Activated CD4-positive, alpha-beta T cell treated with anti-CD3 and anti-CD28 coated beads for 4 hours (primary cell): ENCODE measurements around the gene WNK1.

Source experiments
- DNase-seq, 2 donors: peaks; one replicate each; pipeline ENCODE4 v3.0.0-alpha.2; 2020

WNK1 gene

GRCh38 chr12:867905-868304 is 115.5 kb downstream of the WNK1 start:
- no peak for DNase-seq

GRCh38 chr12:868722-869121 is 116.3 kb downstream of the WNK1 start:
- no peak for DNase-seq

DNA sequence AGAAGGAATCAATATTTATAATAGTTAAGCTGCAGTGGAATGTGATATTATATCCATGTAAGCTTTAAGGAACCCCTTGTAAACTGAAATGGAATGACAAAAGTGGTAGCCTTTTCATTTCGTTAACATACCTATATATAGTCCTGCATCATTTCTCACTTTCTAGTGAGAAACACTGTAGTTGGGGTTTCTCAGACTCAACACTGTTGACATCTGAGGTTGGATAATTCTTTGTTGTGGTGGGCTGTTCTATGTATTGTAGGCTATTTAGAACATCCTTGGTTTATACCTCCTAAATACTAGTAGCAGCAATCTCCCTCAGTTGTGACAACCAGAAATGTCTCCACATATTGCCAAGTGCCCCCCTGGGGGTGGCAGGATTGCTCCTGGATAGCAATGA is 118.0 kb downstream of the WNK1 start:
- no peak for DNase-seq

GRCh38 chr12:873954-874353 is 121.6 kb downstream of the WNK1 start:
- DNase-seq = no peak

DNA sequence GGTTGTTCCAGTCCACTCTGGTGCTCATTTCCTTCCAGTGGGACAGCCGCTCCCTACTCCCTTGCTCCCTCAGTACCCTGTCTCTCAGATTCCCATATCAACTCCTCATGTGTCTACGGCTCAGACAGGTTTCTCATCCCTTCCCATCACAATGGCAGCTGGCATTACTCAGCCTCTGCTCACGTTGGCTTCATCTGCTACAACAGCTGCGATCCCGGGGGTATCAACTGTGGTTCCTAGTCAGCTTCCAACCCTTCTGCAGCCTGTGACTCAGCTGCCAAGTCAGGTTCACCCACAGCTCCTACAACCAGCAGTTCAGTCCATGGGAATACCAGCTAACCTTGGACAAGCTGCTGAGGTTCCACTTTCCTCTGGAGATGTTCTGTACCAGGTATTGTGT is 127.3 kb downstream of the WNK1 start:
- DNase-seq = no peak

DNA sequence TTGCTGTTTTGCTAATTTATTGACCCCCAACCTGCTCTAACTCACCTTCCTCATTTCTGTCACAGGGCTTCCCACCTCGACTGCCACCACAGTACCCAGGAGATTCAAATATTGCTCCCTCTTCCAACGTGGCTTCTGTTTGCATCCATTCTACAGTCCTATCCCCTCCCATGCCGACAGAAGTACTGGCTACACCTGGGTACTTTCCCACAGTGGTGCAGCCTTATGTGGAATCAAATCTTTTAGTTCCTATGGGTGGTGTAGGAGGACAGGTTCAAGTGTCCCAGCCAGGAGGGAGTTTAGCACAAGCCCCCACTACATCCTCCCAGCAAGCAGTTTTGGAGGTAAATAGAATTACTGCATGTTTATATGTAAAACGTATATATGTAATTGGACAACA is 128.3 kb downstream of the WNK1 start:
- no peak for DNase-seq

DNA sequence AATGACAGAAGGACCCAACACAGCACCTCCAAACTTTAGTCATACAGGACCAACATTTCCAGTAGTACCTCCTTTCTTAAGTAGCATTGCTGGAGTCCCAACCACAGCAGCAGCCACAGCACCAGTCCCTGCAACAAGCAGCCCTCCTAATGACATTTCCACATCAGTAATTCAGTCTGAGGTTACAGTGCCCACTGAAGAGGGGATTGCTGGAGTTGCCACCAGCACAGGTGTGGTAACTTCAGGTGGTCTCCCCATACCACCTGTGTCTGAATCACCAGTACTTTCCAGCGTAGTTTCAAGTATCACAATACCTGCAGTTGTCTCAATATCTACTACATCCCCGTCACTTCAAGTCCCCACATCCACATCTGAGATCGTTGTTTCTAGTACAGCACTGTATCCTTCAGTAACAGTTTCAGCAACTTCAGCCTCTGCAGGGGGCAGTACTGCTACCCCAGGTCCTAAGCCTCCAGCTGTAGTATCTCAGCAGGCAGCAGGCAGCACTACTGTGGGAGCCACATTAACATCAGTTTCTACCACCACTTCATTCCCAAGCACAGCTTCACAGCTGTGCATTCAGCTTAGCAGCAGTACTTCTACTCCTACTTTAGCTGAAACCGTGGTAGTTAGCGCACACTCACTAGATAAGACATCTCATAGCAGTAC is 132.5 kb downstream of the WNK1 start:
- no peak for DNase-seq

- no peak for DNase-seq
Measured at GRCh38 chr12:885701-886100, 133.3 kb downstream of the WNK1 start.

- no peak for DNase-seq
Measured at GRCh38 chr12:886206-886605, 133.8 kb downstream of the WNK1 start.

DNA sequence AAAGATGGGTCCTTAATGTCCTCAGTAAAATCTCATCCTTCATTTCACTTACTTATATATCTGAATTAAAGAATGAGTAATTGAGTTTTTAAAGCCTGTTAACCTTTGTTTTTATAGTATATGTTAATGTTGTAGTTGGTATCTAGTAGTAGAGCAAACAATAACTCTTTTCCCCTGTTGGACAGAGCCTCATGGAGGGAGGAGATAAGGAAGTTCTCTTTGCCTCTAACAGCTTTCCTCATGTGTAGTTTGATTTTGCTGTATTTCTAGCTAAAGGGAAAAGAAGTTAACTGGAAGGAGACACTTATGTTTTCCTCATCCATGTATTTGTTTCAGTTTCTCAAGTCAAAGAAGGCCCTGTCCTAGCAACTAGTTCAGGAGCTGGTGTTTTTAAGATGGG is 141.8 kb downstream of the WNK1 start:
- DNase-seq = no peak

GRCh38 chr12:896031-896430 is 143.7 kb downstream of the WNK1 start:
- DNase-seq = no peak

- no peak for DNase-seq
Measured at GRCh38 chr12:897386-897785, 145.0 kb downstream of the WNK1 start.

DNA sequence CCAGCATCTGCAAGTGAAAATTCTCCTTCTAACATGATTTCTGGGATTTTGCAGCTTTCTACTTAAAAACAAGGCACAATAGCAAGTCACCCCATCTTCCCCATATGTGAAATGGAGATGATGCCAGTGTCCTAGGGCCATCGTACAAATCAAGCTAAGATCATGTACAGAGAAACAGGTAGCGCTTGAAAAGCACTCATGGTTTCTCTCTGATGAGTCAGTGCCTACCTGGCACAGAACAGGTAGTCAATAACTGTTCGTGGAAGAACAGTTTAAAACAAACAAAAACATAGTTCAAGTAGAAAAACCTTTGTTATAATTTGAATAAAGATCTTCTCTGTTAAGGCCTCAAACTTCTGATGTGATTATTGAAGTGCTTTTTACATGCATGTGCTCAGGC is 150.2 kb downstream of the WNK1 start:
- no peak for DNase-seq

DNA sequence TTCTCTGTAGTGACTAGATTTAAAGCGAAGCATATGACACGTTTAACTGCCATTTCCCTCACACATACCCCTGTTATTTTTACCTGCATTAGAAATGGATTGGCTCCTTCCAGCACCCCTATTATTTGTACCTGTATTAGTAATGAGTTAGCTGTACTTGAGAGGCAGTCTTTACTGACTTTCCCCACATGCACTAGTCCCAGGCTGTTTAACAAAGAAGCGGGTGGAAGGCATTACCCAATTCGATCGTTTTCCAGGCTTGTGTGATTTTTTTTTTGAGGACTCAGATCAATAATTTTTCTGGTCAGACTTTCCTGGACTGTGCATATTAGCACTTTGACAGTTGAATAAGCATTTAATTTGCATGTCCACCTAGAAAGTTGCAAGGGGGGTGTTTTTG is 150.7 kb downstream of the WNK1 start:
- DNase-seq = no peak

DNA sequence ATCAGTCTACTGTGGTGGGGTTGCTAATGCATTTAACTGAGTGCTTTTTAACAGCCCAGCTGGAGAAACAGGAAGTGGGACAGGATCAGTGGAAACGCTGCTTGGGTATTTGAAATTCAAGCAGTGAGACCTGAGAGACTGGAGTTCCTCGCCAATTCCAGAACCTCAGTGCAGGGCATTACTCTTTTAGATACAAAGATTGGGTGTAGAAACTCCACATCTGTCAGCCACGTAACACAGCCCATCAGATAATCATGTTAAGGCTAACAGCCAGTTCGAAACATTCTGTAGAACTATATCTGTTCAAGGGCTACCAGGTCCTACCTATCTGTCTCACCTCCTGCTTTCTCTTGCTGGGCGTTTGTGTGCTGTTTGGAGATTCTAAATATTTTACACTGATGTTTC is 151.6 kb downstream of the WNK1 start:
- DNase-seq = no peak

DNA sequence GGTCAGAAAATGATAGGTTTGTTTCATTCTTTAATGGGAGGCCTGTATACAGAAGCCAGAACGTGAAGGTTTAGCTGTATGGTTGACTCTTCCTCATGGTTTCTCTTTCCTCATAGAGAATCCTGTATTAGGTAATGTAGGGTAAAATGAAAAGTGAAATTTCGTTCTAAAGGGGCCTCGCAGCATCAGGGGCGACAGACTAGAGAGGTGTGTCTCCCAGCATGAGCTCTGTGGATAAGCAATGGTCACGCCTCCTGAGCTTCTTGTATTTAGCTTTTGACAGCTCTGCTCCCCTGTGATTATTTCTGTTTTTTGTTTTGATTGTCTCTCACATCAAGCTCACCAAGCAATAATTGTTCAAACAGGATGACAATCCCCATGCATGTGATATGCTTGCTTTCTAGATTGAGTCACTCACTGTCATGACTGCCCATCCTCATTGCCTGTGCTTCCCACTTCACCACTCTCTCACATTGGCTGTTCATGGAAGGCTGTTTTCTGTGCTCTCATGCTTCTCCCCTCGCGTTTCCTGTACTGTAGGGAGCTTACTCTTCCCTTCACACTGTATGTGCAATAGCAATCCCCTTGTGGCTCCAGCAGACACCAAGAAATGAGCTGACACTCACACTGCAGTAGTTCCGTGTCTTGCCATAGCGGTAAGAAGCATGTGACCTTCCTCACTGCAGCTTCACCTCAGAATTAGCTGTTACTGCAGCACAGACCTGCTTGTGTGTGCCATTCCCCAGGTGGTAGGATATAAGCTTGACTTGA is 153.1 kb downstream of the WNK1 start:
- DNase-seq = no peak

DNA sequence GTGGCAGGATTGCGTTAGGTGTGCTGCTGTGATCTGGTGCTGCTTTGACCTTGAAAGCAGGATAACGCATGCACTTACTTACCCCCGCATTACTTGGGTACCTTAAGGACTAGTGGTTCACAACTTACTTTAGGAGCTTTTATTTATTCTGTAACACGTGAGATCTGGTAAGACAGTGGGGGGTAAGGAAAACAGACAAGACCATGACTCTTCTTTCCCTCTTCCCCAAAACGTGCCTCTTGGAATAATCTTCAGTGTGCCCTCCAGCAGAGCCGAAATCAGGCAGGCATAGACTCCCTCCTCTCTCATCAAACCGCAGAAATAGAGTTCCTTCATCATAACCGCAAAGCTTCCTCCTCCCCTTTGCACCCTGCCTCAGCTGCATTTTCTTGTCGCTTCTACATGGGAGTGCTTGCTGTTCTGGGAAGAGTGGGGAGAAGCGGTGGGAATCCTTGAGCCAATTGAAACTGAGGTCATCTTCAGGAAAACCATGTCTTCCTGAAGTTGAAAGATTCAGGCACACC is 153.7 kb downstream of the WNK1 start:
- no peak for DNase-seq

DNA sequence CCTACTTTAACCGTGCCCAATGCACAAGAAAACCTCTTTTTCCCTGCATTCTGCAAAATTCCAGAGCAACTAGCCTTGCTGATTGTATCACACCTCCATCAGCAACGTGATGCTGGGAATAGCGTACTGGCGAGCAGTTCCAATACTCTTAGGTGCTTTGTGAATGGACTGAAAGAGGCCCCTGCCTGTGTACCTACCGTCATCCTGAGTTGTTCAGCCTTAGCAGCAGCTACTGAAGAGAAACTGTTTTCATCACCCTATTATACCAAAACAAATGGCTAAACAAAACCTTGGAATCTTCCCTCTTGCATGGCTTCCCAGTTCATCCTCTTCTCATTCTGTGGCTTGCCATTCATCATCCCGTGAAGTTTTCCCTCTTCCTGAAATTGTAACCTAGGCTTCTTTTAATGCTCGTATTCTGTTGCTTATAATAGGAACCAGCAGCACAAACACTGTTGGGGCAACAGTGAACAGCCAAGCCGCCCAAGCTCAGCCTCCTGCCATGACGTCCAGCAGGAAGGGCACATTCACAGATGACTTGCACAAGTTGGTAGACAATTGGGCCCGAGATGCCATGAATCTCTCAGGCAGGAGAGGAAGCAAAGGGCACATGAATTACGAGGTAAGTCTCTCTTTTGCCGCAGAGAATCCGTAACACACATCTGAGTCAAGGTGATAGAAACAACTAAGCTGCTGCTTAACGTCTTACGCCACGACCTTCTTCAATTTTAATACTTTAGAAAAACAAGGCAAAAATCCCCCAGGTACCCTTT is 155.2 kb downstream of the WNK1 start:
- DNase-seq = no peak

- no peak for DNase-seq
Measured at GRCh38 chr12:909861-910260, 157.5 kb downstream of the WNK1 start.

GRCh38 chr12:910416-910815 is 158.0 kb downstream of the WNK1 start:
- DNase-seq = no peak

DNA sequence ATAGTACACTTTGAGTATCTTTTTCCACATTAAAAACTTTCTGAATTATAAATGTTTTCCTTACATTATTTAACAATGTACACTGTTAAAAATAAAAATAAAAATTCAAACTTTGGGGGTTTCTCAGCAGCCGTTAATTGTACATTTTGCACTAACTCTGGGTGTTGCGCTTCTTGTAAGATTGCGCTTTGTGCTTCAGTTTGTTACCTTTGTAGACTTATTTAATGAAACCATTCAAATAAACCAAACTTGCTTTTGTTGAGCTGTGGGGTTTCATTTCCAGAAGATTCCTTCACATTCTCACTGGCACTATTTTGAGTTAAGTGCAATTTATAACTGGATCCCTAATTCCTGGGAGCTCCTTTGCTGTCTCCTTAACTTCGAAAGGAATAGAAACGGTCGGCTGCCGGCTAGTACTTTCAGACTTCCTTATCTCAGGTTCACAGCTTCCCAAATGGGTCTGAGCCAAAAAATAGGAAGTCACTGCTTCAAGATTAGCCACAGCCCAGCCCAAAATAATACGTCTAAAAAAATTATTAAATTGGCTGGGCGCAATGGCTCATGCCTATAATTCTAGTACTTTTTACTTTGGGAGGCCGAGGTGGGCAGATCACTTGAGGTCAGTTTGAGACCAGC is 158.9 kb downstream of the WNK1 start:
- no peak for DNase-seq

DNA sequence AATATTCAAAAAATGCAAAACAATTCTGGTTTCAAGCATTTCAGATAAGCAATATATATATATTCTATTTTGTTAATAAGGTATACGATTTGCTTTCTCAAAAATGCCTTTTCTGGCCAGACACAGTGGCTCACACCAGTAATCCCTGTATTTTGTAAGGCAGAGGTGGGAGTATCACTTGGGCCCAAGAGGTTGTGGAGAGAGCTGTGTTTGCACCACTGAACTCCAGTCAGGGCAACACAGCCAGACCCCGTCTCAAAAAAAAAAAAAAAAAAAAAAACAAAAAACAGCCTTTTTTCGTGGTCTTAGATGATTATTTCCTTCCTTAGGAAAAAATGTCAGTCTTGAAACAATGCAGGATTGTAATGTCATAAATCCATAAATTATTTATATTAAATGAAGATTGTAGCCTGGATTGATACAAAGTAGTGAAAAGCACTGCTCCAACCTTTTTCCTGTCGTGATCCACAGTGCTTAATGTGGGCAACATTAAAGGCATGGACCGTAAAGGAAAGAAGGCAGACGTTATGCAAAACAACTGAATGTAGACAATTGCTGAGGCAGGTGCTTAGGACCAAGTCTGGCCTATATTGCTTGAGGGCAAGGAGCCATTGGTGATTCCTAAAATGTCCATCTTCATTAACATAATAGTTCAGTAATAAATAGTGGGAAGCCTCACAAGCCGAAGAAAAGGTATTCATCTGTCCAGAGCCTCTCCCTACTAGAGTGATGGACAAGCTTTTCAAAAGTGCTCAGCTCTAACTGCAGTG is 160.3 kb downstream of the WNK1 start:
- no peak for DNase-seq
